Dermis blood vessel endothelial cell (primary cell): ENCODE measurements around the gene RAB39A. TPM values are rescaled to one million over a fixed set of nuclear protein-coding genes. Genes with fewer than 3 reads are reported as not detected.

Experiments
- DNase-seq: peaks from one replicate; pipeline ENCODE4 v3.0.0; 2010
- total RNA-seq: library from RNA; depleted of rRNA; stranded (reverse); fragments of >200 nt; gene quantifications from 2 replicates; pipeline ENCODE4 v1.2.3, GENCODE V29; 2014

RAB39A gene
- total RNA-seq, 1 donor from 2014 or later, result 0.17 TPM

DNA sequence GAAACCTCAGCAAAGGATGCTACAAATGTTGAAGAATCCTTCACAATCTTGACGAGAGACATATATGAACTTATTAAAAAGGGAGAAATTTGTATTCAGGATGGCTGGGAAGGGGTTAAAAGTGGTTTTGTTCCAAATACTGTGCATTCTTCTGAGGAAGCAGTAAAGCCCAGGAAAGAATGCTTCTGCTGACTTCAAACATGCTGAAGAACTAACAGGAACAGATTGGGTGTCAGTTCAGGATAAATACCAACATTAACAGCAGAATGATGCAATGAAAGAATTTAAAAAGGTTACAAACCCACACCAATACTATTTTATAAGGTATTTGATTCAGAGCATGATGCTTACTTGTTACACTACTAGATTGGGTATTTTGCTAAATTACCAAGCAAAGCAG is 33.9 kb downstream of the RAB39A start:
- no peak for DNase-seq

DNA sequence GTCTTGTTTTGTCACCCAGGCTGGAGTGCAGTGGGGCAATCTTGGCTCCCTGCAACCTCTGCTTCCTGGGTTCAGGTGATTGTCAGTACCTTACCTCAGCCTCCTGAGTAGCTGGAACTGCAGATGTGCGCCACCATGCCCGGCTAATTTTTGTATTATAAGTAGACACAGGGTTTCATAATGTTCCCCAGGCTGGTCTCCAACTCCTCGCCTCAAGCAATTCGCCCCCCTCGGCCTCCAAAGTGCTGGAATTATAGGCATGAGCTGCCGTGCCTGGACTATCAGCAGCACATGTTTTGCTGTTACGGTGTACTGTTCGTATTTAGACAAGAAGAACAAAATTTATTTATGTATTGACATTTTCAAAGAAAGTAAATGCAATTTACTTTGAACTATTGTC is 34.8 kb downstream of the RAB39A start:
- no peak for DNase-seq

DNA sequence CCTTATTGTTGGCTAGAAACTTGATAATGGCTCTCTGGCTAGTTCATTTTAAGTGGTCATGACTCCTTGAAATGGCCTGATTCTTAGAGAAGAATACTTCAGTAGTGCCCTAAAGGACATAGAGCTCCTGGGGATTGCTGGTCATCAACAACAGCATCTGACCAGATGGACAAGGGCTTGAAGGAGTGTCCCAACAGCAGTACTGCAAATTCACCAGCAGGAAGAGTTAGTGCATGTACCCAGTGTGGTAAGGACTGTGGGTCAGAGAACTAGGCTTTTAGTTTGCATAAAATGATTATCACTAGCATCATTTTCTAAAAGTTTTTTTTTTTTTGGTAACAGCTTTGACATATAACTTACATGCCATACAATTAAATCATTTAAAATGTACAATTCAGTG is 41.0 kb downstream of the RAB39A start:
- DNase-seq, result no peak

DNA sequence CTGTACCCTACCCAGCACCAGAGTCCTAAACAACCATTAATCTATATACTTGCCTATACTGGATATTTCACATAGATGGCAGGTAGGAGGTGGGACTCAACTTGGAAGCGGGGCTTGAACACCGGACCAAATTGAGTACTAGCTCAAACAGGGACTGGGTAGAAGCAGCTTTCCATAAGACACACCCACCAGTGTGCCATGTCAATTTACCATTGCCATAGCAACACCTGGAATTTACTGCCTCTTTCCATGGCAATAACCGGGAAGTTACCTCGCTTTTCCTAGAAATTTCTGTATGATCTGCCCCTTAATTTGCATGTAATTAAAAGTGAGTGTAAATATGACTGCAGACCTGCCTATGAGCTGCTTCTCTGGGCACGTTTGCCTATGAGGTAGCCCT is 41.8 kb downstream of the RAB39A start:
- no peak for DNase-seq

DNA sequence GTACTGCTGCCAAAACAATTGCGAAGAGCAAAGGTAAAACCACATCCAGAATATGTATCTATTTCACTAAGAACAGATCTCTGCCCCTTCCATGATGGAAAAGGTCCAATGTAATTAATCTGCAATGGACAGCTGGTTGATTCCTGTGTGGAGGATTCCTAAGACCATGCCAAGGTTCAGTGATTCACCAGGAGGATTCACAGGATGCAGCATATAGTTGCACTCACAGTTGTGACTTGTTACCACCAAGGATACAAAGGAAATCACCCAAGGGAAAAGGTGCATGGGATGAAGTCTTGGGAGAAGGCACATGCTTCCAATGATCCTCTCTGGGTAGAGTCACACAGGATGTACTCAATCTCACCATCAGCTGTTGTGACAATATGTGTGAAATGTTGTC is 45.4 kb downstream of the RAB39A start:
- no peak for DNase-seq

DNA sequence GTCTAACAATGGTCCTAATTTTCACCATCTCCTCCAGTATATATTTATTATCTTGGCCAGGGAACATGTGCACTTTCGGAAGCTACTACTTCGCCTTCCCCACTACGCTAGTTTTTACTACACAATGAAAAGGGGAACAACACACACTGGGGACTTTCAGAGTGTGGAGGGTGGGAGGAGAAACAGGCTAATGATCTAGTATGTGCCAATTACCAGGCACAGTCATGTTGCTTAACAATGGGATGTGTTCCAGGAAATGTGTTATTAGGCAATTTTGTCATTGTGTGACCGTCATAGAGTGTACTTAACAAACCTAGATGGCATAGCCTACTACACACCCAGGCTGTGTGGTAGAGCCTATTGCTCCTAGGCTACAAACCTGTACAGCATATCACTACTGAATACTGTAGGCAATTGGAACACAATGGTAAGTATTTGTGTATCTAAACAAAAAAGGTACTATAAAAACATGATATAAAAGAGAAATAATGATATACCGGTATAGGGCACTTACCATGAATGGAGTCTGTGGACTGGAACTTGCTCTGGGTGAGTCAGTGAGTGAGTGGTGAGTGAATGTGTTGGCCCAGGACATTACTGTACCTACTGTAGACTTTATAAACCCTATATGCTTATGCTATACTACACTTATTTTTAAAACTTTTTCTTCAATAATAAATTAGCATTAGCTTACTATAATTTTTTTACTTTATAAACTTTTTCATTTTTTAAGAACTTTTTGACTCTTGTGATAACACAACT is 60.3 kb downstream of the RAB39A start:
- DNase-seq, result no peak

DNA sequence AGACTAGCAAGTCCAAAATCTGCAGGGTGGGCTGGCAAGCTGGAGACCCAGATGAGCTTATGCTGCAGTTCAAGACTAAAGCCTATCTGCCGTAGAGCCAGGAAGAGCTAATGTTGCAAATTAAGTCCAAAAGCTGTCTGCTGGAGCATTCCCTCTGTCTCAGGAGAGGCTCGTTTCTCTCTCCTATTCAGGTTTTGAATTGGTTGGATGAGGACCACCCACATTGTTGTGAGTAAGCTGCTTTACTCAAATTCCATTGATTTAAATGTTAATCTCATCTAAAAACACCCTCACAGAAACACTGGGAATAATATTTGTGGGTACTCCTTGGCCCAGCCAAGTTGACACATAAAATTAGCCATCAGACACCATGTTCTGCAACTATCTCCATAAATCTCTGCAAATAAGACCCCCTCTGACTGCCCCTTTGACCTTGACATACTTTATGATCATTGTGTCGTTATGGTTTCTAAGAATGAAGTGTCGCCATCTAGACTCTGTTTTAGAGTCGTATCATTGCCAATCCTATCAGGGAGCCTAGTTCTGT is 63.7 kb downstream of the RAB39A start:
- DNase-seq, result no peak

DNA sequence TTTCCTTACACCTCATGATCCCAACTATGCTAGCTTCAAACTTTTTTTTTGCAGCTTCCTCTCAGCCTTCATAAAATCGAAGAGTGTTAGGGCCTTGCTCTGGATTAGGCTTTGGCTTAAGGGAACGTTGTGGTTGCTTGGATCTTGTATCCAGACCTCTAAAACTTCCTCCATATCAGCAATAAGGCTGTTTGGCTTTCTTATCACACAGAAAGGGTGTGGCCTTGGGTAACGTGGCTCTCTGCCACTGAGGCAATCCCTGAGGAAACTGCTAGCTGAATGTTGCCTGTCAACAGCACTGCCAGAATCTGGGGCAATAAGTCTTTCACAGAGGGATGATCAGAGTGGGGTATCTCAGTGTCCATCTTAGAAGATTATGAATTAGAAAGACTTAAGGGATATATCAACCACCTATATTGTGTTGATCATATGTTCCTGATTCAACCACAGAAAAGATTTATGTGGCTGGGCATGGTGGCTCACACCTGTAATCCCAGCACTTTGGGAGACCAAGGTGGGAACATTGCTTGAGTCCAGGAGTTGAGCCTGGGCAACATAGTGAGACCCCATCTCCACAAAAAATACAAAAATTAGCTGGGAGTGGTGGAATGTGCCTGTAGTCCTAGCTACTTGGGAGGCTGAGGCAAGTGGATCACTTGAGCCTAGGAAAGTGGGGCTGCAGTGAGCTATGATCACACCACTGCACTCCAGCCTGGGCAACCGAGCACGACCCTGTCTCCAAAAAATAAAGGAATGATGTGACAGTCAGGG is 67.9 kb downstream of the RAB39A start:
- DNase-seq, result no peak

DNA sequence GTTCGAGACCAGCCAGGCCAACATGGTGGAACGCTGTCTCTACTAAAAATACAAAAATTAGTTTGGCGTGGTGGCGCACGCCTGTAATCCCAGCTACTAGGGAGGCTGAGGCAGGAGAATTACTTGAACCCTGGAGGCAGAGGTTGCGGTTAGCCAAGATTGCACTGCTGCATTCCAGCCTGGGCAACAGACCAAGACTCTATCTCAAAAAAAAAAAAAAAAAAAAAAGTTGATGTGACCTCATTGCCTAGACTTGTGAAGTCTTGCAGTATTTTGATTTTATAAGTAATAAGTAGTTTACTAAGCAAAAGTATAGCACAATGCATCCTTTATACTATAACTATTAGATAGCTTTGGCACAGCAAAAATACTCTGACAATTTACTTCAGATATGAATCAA is 70.5 kb downstream of the RAB39A start:
- no peak for DNase-seq

DNA sequence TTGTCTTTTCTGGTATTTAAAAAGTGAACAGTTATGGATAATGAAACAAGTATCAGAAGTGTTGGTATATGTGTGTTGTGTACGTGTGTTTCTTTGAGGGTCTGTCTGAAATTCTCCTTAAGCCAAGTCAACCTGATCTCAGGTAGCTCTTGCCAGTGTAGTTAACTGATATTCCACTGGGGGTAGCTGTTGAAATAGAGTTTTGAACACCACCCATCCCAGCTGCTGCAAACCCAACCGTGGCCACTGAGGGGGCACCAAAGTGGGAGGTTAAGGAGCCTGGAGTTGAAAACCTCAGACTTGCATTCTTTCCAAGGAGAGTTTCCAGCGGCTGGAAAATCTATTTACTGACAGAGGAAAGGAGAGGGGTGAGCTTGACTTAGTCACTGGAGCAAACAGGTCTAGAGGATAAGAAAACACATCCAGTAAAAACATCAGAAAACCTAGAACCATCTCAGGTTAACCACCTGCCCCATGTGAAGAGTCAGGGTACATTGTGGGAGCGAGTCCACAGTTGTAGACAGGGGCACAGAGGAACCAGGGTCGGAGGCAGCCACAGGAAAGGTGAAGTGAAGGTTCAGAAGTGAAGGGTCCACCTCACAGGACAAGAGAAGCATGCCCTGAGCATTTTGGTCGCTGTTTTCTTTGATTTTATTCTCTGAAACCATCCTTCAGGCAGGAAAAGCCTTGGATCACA is 71.7 kb downstream of the RAB39A start:
- DNase-seq, result peak; percentile 72

DNA sequence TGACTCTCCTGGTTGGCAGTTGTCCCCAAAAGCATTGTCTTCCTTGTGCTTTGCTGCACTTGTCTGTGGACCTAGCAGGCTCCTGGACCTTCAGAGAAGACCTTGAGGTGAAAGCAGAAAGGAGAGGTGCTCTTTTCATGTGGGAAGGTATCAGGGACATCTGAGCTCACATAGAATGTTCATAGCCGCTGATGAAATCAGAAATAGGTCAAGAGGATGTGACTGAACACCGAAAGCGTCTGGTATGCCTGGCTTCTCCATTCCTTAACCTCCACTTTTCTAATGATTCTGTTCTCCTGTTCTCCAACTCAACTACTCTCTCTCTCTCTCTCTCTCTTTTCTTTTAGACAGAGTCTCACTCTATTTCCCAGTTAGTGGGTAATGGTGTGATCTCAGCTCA is 74.2 kb downstream of the RAB39A start:
- no peak for DNase-seq

DNA sequence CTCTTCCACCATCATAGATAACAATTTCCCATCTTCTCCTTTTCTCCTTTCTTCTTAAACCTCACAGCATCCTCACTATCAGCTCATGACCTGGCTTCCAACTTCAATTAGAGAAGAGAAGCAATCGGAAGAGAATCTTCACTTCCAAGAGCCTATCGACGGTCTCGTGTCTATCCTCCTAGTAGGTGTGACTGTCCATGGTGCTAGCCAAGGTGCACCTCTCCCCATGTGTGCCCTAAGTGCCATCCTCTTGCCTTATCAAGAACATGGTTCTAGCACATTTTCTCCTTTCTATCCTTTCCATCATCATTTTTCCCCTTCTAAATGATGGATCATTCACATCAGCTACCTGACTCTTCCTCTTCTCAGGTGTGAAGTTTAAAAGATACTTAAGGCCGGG is 75.4 kb downstream of the RAB39A start:
- DNase-seq, result no peak

DNA sequence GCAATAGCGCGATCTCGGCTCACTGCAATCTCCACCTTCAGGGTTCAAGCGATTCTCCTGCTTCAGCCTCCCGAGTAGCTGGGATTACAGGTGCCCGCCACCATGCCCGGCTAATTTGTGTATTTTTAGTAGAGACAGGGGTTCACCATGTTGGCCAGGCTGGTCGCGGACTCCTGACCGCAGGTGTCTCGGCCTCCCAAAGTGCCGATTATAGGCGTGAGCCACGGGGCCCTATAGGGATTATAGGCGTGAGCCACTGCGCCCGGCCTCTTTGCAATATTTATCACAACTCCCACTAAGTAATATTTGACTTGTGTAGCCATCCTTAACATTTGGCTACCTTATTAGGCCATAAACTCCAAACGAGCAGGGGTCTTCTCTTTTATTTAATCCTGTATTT is 79.6 kb downstream of the RAB39A start:
- no peak for DNase-seq

DNA sequence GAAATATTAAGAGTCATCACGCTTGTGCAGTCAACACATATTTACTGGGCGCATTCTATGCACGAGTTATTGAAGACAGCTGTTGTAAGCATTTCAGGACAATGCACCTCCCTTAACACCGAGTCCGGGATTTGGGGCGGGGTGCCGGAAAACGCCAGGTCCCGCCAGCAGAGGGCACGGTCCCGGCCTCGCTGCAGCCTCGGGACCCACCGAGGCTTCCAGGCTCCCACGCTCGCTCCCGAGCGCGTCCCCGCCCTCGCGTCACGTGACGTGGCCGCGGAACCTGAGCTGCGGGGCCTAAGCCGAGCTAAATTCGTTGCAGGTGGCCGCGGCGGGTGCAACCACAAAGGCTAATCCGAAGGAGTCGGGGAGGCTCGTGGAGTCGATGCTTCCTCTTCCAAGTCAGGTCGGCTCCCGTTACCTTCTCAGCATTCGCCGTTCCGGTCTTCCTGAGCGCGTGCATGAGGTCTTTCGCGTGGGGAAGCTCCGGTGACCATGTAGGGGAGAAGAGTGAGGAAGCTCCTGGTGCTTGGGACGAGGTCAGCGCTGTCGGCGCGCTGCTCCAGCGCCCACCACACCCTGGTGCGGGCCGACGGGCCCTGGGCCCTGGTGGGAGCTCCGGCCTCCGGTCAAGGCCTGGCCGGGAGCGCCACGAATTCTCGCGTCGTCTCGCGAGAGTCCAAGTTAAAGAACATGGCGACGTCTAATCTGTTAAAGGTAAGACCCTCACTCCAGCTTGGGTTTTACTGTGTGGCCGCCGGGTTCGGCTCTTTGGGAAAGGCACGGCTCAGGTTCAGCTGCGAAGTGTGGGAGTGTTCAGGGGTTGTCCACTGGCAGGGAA is 80.6 kb downstream of the RAB39A start, which contains the start of gene CUL5:
CUL5 (plus strand) TSS at position 243 of the 841 bp plus-strand sequence; CDS start at position 694, 451 bp downstream.
- peak; percentile 95 for DNase-seq

DNA sequence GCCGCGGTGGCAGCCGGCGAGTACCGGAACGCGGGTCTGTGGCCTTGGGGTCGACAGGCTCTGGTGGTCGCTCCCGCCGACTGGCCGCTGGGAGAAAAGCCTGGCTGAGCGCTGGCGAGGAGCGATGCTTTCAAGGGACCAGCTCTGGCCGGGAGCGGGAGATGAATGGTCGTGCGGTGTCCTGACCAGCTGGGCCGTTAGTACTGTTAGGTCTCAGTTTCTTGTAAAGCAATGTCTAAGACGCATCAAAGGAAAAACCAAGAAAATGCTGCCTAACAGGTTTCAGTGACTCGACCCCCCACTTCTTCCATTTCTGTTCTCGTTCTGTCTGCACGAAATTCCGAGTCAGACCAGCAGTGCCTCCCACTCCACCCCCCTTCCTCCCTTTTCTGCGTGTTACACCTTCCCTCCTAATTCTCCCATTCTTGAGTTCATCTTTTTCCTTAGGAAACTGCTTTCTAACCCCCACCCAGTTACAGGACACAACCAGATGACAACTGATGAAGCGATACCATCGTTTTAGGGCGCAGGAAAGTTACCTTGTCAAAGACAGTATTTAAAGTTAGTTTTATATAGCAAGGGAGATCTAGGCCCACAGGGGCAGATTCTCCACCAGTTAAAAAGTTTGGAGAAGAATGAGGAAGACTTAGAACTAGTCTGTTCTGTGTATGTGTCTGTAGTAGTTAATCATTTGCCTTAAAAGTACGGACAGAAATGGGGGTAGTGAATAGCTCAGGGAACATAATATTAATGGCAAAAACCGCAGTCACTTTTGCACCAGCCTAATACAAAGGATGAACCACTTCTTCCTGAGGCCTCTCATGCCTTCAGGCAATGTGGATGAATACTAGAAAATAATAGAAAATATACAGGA is 81.5 kb downstream of the RAB39A start:
- DNase-seq, result peak; percentile 39

DNA sequence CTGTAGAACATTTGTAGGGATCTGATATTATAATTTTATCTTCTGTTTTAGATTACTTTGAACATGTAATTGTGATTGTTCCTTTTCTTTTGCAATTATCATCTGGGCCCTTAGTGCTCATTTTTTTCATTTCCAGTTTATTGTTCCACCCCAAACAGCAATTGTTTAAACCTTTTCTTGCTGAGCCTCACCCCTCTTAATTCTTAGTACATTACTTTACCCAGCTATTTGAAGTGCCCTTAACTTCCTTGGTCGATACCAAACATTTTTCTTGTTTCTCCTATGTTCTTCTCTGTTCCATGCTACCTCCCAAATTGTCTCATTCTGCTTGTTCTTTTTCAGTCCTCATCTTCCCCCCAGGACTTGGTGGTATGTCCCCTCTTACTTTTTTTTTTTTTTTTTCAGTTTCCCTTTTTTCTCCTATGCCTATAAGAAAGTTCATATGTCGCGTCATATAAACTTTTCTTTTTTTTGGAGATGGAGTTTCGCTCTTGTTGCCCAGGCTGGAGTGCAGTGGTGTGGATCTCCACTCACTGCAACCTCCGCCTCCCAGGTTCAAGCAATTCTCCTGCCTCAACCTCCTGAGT is 84.0 kb downstream of the RAB39A start:
- DNase-seq, result no peak
